Ishikawa (cell line): Measurements from ENCODE around the gene OSBPL1A.

Experiments used
- CEBPB ChIP-seq: IDR thresholded peaks from 2 replicates; pipeline ENCODE4 v1.6.1; 2012
- CREB1 ChIP-seq: IDR thresholded peaks from 2 replicates; pipeline ENCODE4 v1.6.1; 2012; ENCODE audit warnings: low read depth
- EGR1 ChIP-seq: IDR thresholded peaks from 2 replicates; pipeline ENCODE4 v1.6.1; 2012
- EP300 ChIP-seq: IDR thresholded peaks from 2 replicates; pipeline ENCODE4 v1.6.1; 2012; ENCODE audit warnings: borderline replicate concordance
- FOXM1 ChIP-seq: IDR thresholded peaks from 2 replicates; pipeline ENCODE4 v1.6.1; 2012; ENCODE audit warnings: low read depth, borderline replicate concordance
- NFIC ChIP-seq: IDR thresholded peaks from 2 replicates; pipeline ENCODE4 v1.6.1; 2012
- RAD21 ChIP-seq: IDR thresholded peaks from 2 replicates; pipeline ENCODE4 v1.6.1; 2012; ENCODE audit warnings: low read depth
- TAF1 ChIP-seq: IDR thresholded peaks from 2 replicates; pipeline ENCODE4 v1.6.1; 2012; ENCODE audit warnings: low read depth, mild to moderate bottlenecking
- TCF12 ChIP-seq: IDR thresholded peaks from 2 replicates; pipeline ENCODE4 v1.6.1; 2012; ENCODE audit warnings: low read depth
- TEAD4 ChIP-seq: IDR thresholded peaks from 2 replicates; pipeline ENCODE4 v1.6.1; 2012
- YY1 ChIP-seq: IDR thresholded peaks from 2 replicates; pipeline ENCODE4 v1.6.1; 2012; ENCODE audit warnings: low read depth
- ZBTB7A ChIP-seq: IDR thresholded peaks from 2 replicates; pipeline ENCODE4 v1.6.1; 2012; ENCODE audit warnings: low read depth
- TF ChIP-seq, protein P1 (sequence below): IDR thresholded peaks from 2 replicates; pipeline ENCODE4 v1.6.1; 2012
- TF ChIP-seq, protein P2 (sequence below): IDR thresholded peaks from 2 replicates; pipeline ENCODE4 v1.6.1; 2012
- TF ChIP-seq, protein P3 (sequence below): IDR thresholded peaks from 2 replicates; pipeline ENCODE4 v1.6.1; 2012; ENCODE audit warnings: low read depth, mild to moderate bottlenecking

OSBPL1A gene

DNA sequence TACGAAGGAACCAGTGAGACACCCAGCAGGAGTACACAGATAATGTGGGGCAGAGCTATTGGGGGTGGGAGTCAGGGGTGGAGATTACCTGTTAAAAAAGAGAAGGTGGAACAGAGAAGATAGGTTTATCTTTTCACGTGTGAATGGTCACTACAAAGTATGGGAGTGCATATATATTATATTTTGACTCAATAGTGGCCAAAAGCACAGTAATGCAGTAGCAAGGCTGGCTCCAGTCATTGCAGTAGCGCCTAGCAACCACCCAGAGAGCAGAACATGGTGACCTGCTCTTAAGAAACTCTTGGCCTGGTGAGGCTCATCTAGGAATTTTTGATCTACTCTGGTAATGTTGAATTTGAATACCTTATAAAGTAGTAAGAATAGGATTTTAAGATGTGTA lies 29.9 kb upstream of the OSBPL1A start:
- TF ChIP-seq EP300 (no peak), FOXM1 (no peak), NFIC (no peak), RAD21 (no peak), ZBTB7A (no peak), TCF12 (no peak), EGR1 (no peak), CREB1 (no peak), CEBPB (no peak), TEAD4 (no peak), TAF1 (no peak), YY1 (no peak)
- TF ChIP-seq, protein P1, sequence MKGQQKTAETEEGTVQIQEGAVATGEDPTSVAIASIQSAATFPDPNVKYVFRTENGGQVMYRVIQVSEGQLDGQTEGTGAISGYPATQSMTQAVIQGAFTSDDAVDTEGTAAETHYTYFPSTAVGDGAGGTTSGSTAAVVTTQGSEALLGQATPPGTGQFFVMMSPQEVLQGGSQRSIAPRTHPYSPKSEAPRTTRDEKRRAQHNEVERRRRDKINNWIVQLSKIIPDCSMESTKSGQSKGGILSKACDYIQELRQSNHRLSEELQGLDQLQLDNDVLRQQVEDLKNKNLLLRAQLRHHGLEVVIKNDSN: no peak
- TF ChIP-seq, protein P2, sequence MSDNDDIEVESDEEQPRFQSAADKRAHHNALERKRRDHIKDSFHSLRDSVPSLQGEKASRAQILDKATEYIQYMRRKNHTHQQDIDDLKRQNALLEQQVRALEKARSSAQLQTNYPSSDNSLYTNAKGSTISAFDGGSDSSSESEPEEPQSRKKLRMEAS: no peak
- TF ChIP-seq, protein P3, sequence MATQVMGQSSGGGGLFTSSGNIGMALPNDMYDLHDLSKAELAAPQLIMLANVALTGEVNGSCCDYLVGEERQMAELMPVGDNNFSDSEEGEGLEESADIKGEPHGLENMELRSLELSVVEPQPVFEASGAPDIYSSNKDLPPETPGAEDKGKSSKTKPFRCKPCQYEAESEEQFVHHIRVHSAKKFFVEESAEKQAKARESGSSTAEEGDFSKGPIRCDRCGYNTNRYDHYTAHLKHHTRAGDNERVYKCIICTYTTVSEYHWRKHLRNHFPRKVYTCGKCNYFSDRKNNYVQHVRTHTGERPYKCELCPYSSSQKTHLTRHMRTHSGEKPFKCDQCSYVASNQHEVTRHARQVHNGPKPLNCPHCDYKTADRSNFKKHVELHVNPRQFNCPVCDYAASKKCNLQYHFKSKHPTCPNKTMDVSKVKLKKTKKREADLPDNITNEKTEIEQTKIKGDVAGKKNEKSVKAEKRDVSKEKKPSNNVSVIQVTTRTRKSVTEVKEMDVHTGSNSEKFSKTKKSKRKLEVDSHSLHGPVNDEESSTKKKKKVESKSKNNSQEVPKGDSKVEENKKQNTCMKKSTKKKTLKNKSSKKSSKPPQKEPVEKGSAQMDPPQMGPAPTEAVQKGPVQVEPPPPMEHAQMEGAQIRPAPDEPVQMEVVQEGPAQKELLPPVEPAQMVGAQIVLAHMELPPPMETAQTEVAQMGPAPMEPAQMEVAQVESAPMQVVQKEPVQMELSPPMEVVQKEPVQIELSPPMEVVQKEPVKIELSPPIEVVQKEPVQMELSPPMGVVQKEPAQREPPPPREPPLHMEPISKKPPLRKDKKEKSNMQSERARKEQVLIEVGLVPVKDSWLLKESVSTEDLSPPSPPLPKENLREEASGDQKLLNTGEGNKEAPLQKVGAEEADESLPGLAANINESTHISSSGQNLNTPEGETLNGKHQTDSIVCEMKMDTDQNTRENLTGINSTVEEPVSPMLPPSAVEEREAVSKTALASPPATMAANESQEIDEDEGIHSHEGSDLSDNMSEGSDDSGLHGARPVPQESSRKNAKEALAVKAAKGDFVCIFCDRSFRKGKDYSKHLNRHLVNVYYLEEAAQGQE: no peak

DNA sequence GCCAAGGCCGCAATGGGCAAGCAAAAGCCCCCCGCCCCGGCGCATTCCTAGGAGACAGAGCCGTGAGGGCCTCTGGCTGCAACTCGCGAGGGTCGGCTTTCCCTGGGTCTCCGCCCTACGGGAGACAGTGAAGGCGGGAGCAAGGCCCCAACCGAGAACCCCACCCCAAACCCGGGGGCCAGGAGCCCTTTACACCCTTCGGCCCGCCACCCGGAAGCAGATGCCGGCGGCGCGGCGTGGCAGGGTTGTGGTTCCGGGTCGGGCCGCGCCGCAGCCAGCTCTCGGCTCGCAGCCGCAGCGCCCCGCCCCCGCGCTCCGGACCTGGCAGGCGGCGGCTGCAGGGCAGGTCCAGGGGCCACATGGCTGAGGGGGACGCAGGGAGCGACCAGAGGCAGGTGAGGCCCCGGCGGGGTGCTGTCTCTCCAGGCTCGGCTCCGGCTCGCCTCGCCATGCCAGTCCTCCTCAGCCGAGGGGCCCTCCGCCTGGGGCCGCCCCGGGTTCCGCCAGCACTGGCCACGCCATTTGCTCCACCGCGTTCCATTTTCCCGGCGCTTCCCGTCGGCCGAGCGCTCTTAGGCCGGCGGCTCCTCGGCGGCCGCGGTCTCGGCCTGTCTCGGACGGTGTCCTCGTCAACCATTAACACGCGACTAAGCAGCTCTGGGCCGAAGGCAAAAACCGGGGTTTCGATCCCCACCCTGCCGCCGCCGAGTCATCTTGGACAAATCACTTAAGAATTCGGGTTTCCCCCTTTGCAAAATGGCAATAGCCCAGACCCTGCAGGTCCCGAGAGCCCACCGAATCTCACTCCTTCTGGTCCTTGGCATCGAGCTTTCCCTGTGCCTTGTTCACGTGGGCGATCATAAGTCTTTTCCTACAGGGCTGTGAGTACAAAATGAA lies 29.0 kb upstream of the OSBPL1A start, which contains the start of gene IMPACT:
Gene IMPACT, plus strand, starts transcription at position 273 of the 897 bp plus-strand sequence. Its CDS starts 87 bp downstream, at position 360.
- peak; percentile 70 for TF ChIP-seq EGR1
- peak; percentile 64 for TF ChIP-seq ZBTB7A
- peak; percentile 84 for TF ChIP-seq TAF1
- no peak for TF ChIP-seq FOXM1
- TF ChIP-seq NFIC: no peak
- no peak for TF ChIP-seq CEBPB
- peak; percentile 63; the same call in 1 of the 2 replicates for TF ChIP-seq TCF12
- TF ChIP-seq, protein P2: peak; percentile 89
- peak; percentile 65 for TF ChIP-seq YY1
- TF ChIP-seq, protein P1: peak; percentile 44; the same call in 1 of the 2 replicates

DNA sequence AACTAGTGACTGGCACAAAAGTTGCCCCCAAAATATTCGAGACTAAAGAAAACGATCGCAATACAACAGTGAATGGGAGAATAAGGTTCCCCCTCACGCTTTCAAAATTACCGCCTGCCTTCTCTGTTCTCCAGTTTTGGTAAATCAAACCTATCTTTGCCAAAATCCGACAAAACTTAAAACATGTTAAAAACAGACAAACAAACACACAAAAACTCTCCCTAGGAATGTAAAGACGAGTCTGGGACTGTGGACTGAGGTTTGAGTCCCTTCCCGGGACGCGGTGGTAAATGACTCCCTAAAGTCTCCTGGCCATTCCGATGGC lies 28.4 kb upstream of the OSBPL1A start:
- TF ChIP-seq CEBPB: no peak
- no peak for TF ChIP-seq YY1
- TF ChIP-seq, protein P3: no peak
- TF ChIP-seq CREB1: no peak
- no peak for TF ChIP-seq EP300
- TF ChIP-seq, protein P2: no peak
- no peak for TF ChIP-seq RAD21
- no peak for TF ChIP-seq NFIC
- TF ChIP-seq, protein P1: no peak
- no peak for TF ChIP-seq FOXM1
- TF ChIP-seq TEAD4: no peak
- TF ChIP-seq ZBTB7A: no peak
- no peak for TF ChIP-seq TCF12
- no peak for TF ChIP-seq EGR1
- no peak for TF ChIP-seq TAF1

DNA sequence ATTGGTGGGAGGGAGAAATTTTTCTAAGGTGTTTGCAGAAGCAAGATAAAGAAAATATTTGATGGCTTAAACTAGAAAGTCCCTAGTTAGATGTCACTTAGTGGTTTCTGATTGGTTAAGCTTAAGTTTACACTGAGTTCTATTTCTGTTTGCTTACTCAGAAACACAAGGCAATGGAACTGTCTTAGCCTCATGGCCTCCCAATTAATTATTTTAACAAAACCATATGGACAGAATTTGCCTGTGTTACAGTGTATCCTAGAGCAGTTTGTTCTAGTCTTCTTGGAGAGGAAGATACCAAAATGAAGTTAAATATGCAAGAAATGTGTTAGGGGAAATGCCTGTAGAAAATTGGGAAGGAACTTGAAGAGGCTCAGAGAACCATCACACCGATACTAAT lies 24.2 kb upstream of the OSBPL1A start:
- TF ChIP-seq RAD21 (no peak), ZBTB7A (no peak), FOXM1 (no peak), TAF1 (no peak), NFIC (no peak), TEAD4 (no peak), EGR1 (no peak), EP300 (no peak), TCF12 (no peak), YY1 (no peak)
- TF ChIP-seq, protein P2: no peak
- TF ChIP-seq, protein P1: no peak
- TF ChIP-seq, protein P3: no peak
